22Rv1 (cell line): ENCODE results near the gene NEK4.
A peak's percentile ranks its signal among the peaks of the same experiment; 100 is the strongest.

Experiments
- H3K27ac ChIP-seq: fragments of 450-650 bp; 2 replicates; pipeline ENCODE4 v1.5.1; 2017
- ZFX ChIP-seq: fragments of 450-650 bp; IDR thresholded peaks from 2 replicates; pipeline ENCODE4 v1.6.1; 2017; ENCODE audit warnings: antibody characterized with exemption, borderline replicate concordance
- TF ChIP-seq, protein P1 (sequence below): fragments of 450-650 bp; IDR thresholded peaks from 2 replicates; pipeline ENCODE4 v1.5.1; 2017; ENCODE audit warnings: mild to moderate bottlenecking

The NEK4 gene

DNA sequence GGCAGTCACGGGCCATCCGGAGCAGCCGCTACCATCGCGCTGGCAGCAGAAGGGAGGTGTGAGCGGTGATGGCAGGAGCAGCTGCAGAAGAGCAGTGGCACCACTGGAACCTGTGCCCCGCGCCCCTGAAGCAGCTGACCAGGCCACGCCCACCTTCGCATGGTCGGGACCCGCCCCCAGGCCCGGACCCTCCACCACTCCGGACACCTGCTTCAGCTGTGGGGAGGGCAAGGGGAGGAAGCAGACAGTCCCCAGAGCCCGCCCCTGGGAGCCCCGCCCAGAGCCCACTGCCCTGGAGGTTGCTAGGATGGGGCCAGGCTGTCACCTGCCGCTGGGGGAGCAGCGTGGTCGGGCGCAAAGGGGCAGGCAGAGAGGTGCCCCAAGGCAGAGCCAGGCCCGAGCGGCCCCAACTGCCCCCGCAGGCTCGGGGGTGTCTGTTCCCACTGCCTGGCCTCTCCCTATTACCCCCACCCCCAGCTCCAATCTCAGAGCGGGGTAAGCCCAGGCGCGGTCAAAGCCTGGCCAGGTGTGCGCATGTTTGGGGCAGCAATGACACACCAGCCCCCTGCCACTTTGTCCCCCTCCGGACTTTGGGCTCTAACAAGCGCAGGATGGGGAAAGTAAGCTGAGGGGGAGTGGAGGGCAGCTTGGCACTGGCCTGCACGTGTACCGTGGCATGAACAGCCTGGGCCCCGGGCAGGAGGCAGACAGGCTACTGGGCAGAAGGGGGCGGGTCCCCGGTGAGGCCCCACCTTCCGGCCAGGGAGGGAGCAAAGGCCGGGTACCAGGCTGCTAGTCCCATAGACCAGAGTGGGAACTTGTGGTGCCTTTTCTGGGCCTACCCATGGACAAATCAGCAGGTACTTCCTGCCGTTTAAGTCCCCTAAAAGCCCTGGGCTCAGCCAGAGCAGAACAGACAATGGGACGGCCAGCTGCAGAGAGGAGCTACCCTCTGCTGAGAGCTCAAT is 56.1 kb downstream of the NEK4 start:
- no peak overlapping the region for H3K27ac ChIP-seq
- TF ChIP-seq ZFX: no peak
- TF ChIP-seq, protein P1, sequence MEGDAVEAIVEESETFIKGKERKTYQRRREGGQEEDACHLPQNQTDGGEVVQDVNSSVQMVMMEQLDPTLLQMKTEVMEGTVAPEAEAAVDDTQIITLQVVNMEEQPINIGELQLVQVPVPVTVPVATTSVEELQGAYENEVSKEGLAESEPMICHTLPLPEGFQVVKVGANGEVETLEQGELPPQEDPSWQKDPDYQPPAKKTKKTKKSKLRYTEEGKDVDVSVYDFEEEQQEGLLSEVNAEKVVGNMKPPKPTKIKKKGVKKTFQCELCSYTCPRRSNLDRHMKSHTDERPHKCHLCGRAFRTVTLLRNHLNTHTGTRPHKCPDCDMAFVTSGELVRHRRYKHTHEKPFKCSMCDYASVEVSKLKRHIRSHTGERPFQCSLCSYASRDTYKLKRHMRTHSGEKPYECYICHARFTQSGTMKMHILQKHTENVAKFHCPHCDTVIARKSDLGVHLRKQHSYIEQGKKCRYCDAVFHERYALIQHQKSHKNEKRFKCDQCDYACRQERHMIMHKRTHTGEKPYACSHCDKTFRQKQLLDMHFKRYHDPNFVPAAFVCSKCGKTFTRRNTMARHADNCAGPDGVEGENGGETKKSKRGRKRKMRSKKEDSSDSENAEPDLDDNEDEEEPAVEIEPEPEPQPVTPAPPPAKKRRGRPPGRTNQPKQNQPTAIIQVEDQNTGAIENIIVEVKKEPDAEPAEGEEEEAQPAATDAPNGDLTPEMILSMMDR: no peak

DNA sequence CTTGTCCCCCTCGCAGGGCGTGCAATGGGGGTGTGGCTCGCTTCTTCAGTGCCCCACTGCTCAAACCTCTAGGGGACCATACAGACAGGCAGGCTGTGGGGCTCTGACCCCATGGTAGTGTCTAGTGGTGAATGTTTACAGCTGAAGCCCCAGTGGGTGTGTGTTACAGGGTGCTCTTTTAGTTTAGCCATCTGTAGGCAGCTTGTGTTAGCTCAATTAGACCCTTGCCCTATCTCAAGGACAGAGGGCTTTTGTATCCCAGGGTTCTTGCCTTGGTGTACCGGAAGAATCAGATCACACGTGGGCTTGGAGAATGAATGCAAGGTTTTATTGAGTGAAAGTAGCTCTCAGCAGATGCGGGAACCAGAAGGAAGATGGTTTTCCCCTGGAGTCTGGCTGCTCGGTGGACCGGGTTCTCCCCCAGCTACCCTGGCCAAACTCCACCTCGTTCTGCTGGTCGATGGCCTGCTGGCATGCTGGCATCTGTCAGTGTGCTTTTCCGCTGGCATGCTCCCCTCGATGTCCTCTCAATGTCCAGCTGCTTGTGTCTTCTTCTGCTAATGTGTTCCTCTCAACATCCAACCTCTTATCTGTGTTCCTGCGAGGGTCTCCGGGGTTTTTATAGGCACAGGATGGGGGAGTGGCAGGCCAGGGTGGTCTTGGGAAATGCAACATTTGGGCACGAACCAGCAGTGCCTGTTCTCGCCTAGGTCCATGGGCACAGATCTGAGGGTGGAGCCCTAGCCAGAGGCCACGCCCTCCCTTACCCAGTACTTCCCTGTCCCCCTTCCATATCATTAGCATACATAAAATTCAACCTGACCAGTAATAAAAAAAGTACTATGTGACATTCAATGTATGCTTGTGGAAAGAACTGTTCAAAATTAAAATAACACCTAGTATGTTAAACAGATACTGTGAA is 58.2 kb downstream of the NEK4 start:
- TF ChIP-seq, protein P1: no peak
- no peak for TF ChIP-seq ZFX
- no peak overlapping the region; the same call in 1 of the 2 replicates for H3K27ac ChIP-seq

DNA sequence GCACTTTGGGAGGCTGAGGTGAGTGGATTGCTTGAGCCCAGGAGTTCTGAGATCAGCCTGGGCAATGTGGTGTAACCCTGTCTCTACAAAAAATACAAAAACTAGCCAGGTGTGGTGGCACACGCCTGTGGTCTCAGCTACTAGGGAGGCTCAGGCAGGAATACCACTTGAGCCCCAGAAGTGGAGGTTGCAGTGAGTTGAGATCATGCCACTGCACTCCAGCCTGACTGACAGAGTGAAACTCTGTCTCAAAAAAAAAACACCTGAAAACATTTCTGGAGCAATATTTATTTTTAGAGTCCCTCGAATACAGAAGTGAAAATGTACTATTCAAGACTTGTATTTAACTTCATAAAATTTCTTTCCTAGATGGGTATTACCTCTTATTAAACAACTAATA is 60.2 kb downstream of the NEK4 start:
- H3K27ac ChIP-seq: peak overlapping the region; percentile 21; the same call in 1 of the 2 replicates
- TF ChIP-seq, protein P1: no peak
- TF ChIP-seq ZFX: no peak

DNA sequence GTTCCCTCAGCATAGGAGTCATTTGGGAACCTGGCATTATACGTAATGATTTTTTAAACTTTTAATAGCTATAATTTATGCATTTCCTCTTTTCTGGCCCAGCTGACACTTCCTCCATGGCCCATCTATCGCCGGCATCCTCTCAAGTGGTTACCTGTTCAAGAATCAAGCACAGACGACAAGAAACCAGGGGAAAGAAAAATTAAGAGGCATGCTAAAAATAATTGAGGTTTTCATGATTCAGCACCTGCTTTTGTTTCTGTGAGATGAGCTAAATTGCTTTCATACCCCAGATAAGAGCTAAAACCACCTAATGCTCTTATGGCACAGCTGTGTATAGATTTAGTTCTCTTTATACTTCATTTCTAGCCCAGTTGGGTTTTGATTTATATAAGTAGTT is 63.2 kb downstream of the NEK4 start:
- no peak overlapping the region for H3K27ac ChIP-seq
- TF ChIP-seq, protein P1: no peak
- no peak for TF ChIP-seq ZFX

DNA sequence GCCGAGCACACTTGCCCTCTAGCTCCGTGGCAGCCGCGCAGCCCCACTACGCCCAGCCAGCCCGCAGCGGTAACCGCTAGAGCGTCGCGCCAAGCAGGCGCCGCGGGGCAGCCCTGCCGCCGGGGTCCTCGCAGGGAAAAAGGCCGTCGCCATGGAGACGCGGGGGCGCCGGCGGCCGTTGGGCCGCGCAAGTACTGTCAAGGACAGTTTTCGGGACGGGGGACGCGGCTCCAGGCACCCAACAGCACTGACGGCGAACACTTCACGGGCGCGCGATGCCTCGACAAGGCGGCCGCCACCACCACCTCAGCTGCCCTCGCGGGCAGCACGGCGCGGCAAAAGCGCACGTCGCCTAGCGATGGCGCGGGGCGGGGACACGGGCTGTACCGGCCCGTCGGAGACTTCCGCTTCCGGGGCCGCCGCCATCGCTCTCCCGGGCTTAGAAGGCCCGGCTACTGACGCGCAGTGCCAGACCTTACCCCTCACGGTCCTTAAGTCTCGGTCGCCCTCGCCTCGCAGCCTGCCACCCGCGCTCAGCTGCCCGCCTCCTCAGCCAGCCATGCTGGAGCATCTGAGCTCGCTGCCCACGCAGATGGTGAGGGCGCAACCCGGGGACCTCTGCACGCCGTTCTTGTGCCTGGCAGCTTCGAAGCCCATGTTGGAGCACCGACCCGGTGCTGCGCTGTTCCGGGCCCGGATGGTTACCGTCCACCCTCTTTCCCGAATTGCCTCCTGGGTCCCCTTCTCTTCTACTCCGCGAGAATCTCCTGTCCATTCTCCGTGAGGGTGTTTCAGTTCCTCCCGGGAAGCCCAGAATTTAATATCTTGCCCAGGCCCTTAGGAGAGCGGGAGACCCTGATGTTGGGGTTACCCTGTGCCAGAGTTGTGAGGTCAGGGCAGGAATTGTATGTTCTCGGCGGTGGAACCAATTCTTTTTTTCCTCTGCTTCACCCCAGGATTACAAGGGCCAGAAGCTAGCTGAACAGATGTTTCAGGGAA is 64.8 kb downstream of the NEK4 start, which contains the start of the genes GLT8D1 and SPCS1:
Gene GLT8D1 (minus strand): TSS at position 104 of the 999 bp plus-strand sequence. CDS start 5,331 bp downstream, outside the sequence.
Gene SPCS1 (plus strand): TSS at position 419 of the 999 bp plus-strand sequence. CDS start 141 bp downstream, at position 560.
- TF ChIP-seq, protein P1: no peak
- TF ChIP-seq ZFX: no peak
- H3K27ac ChIP-seq: peak within 1 kb of the TSS; percentile 91

DNA sequence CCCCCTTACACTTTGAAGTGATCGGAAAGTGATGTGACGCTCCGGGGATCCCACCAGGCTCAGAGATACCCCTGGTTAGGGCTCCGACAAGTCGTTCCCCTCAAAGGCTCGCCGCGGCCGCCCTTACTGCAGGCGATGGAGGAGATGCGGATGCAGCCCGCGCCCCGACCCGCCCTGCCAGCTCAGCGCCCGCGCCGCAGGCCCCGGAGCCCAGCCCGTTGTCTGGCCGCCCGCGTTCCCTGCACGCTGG is 65.4 kb downstream of the NEK4 start:
- peak overlapping the region; percentile 91 for H3K27ac ChIP-seq
- TF ChIP-seq, protein P1: no peak
- TF ChIP-seq ZFX: no peak
